ACC112 (cell line): ENCODE measurements around the gene HNMT.

Experiments
- H2AFZ ChIP-seq: fragments of 200-600 bp; sonication (generic); one replicate; pipeline ENCODE4 v1.6.0; 2017; ENCODE audit warnings: antibody characterized with exemption, low read length; ENCODE audit not compliant: unreplicated experiment
- H3K27ac ChIP-seq: fragments of 200-600 bp; sonication (generic); 2 replicates; pipeline ENCODE4 v1.5.1; 2014; ENCODE audit warnings: low read depth, mild to moderate bottlenecking, antibody characterized with exemption, low read length, moderate library complexity
- H3K27me3 ChIP-seq: fragments of 200-600 bp; sonication (generic); 2 replicates; pipeline ENCODE4 v1.6.1; 2014; ENCODE audit warnings: mild to moderate bottlenecking, antibody characterized with exemption, low read length, moderate library complexity, mixed read lengths; ENCODE audit not compliant: insufficient read depth
- H3K36me3 ChIP-seq: fragments of 200-600 bp; sonication (generic); 2 replicates; pipeline ENCODE4 v1.6.1; 2016; ENCODE audit warnings: mild to moderate bottlenecking, antibody characterized with exemption, low read length, moderate library complexity, mixed read lengths; ENCODE audit not compliant: insufficient read depth
- H3K4me1 ChIP-seq: fragments of 200-600 bp; sonication (generic); one replicate; pipeline ENCODE4 v1.6.1; 2016; ENCODE audit warnings: low read length, mixed read lengths; ENCODE audit not compliant: insufficient read depth, unreplicated experiment, control insufficient read depth
- H3K4me3 ChIP-seq: fragments of 200-600 bp; sonication (generic); 2 replicates; pipeline ENCODE4 v1.5.1; 2014; ENCODE audit warnings: mild to moderate bottlenecking, low read depth, low read length
- H3K79me2 ChIP-seq: fragments of 200-600 bp; sonication (generic); one replicate; pipeline ENCODE4 v1.6.0; 2016; ENCODE audit warnings: low read length; ENCODE audit not compliant: control insufficient read depth, unreplicated experiment, insufficient read depth

HNMT gene

DNA sequence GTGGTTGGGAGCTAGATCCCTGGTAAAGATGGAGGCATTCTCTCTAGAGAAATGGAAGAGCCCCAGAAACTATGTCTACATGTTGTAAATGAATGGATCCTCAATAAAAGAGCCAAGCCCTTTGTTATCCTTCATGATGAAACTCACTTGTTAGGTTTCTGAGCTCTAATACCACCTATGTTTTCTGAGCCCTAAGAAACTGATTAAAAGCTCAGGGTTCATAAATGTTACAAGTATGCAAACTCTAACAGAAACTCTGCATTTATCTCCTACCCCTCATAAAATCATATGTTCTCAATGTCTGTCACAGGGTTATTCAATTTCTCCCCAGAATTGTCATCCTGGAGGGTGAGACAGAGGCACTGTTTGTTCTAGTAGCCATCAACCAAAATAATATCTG is 18.0 kb upstream of the HNMT start:
- Histone ChIP-seq H3K27ac (no peak overlapping the region), H2AFZ (no peak overlapping the region), H3K27me3 (no peaks in the 10 kb centered on the region), H3K79me2 (no peaks in the 10 kb centered on the region), H3K36me3 (no peaks in the 10 kb centered on the region), H3K4me1 (no peaks in the 10 kb centered on the region), H3K4me3 (no peak overlapping the region)

DNA sequence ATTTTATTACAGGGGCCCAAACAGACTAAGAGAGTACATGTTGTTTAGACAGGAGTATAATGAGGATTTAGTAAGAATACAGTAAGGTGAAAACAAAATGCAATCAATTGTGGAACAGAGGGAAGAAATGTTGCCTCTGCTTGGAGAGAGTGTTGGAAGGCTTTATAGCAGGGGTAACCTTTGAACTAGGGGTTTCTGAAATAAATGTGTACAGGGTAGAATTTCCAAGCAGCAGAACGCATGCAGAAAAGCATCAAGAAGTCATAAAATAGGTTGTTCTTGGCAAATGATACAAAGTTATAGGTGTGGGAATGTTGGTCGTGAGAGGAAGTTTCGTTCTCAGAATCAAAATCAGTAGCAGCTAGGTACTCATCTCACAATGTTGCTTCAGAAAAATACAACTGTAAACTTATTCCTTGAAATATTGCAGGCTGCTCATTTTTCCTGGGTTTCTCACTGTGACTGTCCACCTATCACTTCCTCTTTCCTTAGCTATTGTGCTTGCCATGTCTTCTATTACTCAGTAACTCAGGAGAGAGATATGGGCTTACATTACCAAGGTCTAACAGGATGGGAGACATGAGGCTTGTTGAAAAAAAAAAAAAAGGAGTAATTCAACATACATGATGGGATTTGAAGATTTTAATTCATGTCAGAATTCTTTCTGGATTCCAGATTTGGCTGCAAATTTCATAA is 17.1 kb upstream of the HNMT start:
- Histone ChIP-seq H2AFZ (no peak overlapping the region), H3K4me3 (no peak overlapping the region), H3K4me1 (peaks cover 3% of the 10 kb centered on the region), H3K27ac (no peak overlapping the region), H3K79me2 (no peaks in the 10 kb centered on the region), H3K27me3 (no peaks in the 10 kb centered on the region), H3K36me3 (no peaks in the 10 kb centered on the region)

DNA sequence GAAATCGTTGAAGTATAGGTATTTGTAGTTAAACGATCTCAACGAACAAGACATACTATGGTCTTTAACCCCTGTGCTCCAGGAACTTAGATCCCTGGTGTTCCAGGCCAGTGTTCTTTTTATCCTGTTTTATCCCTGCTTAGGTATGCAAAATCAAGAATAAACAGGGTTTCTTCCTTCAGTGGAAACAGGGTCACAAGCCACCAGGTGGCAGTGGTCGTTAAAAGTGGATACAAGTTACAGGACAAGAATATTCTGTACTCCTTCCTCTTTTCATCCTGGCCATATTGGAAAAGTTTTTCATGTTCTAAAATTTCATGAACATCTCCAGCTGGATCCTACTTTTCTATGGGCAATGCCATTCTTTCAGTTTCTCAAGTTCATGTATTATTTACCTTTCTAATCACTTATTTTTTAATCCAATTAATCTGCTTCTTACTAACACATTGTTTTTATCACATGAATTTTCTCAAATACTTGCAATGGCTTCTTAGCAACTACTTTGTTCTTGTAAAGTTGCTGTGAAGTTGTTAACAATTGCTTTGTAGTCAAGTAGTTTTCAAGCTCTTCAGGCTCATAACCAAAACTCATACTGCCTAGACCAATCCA is 16.4 kb upstream of the HNMT start:
- Histone ChIP-seq H3K4me3 (no peak overlapping the region), H3K79me2 (no peaks in the 10 kb centered on the region), H3K27ac (no peak overlapping the region), H3K27me3 (no peaks in the 10 kb centered on the region), H2AFZ (no peak overlapping the region), H3K4me1 (peaks cover 3% of the 10 kb centered on the region), H3K36me3 (no peaks in the 10 kb centered on the region)

DNA sequence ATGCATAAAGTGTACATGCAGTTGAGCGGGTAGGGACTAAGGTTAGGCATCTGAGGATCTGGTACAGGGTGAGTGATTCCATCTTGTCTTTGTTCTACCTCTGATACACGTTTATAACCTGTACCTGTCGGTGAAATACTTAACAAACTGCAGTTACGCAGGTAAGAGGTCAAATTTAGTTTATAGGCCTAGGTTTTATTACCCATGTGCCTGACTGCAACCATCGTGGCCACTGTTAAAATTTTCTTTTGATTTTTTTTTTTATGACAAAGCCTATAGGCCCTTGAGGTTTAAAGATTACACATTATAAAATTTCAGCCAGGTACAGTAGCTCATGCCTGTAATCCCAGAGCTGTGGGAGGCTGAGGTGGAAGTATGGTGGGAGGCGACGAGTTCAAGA is 15.4 kb upstream of the HNMT start:
- Histone ChIP-seq H3K27me3 (no peaks in the 10 kb centered on the region), H3K4me3 (no peak overlapping the region), H3K79me2 (no peaks in the 10 kb centered on the region), H2AFZ (no peak overlapping the region), H3K27ac (no peak overlapping the region), H3K36me3 (no peaks in the 10 kb centered on the region), H3K4me1 (peaks cover 3% of the 10 kb centered on the region)

DNA sequence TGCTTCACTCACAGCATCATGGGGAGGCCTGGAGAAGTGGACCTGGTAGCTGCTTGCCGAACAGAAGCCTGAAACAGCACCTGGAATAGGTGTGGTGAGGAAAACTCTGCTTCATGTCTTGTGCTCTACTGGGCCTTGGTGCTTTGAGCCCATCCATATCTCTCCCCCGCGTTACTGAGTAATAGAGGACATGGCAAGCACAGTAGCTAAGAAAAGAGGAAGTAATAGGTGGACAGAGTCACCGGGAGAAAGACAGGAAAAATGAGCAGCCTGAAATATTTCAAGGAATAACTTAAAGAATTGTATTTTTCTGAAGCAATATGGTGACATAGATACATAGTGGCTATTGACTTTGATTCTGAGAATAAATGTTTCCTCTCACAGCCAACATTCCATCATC is 14.0 kb upstream of the HNMT start:
- peaks cover 3% of the 10 kb centered on the region for H3K4me1 ChIP-seq
- H3K27ac ChIP-seq, result no peak overlapping the region
- H3K27me3 ChIP-seq, result no peaks in the 10 kb centered on the region
- H3K4me3 ChIP-seq, result no peak overlapping the region
- no peaks in the 10 kb centered on the region for H3K79me2 ChIP-seq
- H2AFZ ChIP-seq, result no peak overlapping the region
- no peaks in the 10 kb centered on the region for H3K36me3 ChIP-seq

DNA sequence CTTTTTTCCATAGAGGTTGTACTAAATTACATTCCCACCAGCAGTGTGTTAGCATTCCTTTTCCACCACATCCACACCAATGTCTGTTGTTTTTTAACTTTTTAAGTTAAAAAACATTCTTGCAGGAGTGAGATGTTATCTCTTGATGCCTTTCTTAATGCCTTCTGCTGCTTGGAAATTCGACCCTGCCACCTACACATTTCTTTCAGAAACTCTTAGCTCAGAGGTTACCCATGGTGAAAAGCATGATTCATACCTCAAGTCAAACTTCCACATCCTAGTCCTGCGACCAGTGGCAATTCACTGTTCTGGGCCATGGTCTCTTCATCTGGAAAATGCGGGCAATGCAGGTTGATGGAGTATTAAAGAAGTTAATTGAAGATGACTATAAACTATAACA is 12.7 kb upstream of the HNMT start:
- no peak overlapping the region for H3K4me3 ChIP-seq
- H2AFZ ChIP-seq, result no peak overlapping the region
- no peaks in the 10 kb centered on the region for H3K79me2 ChIP-seq
- H3K27me3 ChIP-seq, result no peaks in the 10 kb centered on the region
- peaks cover 6% of the 10 kb centered on the region for H3K4me1 ChIP-seq
- H3K36me3 ChIP-seq, result no peaks in the 10 kb centered on the region
- H3K27ac ChIP-seq, result no peak overlapping the region

DNA sequence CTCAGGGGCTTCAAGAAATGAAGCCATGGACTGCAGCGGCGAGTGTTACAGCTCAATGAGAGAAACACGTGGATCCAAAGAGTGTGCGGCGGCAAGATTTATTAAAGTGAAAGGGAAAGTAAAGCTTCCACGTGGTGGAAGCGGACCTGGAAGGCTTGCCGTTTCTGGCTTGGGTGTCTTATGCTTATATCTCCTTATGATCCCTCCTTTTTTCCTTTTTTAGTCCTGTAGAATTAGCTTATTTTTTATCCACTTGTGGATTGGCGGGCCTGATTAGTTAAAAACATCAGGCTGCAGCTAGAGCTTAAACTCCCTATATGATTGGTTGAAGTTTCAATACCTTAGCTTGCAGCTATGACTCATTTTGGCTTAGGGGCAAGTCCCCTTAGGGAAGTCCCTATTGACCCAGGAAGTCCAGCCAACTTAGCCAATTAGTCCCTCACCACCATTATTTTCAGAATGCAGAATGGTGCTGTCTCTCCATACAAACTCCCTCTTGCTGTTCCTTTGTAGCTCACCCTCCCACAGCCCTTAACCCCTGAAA is 11.6 kb upstream of the HNMT start:
- Histone ChIP-seq H3K27ac (no peak overlapping the region), H2AFZ (no peak overlapping the region), H3K27me3 (no peaks in the 10 kb centered on the region), H3K79me2 (no peaks in the 10 kb centered on the region), H3K4me1 (peaks cover 16% of the 10 kb centered on the region), H3K36me3 (no peaks in the 10 kb centered on the region), H3K4me3 (peak overlapping the region; percentile 63)

DNA sequence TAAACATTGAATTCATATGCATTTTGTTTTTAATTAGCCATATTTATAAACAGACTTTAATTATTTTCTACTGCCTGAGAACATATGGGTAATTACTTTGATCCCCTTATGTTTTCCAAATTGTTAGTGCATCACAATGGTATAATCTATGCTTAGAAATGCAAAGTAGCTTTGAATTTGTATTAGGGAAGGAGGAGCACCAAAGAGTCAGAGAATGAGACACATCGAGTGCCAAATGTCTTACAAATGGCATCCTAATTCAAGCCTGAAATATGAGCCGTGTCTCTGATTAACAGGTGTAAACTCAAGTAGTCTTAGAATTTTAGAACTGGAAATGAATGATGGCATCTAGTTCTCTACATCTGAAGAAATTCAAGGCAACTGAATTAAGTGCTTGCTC is 8.7 kb upstream of the HNMT start:
- H3K27me3 ChIP-seq, result no peaks in the 10 kb centered on the region
- H2AFZ ChIP-seq, result no peak overlapping the region
- H3K36me3 ChIP-seq, result no peaks in the 10 kb centered on the region
- H3K4me3 ChIP-seq, result no peak overlapping the region
- H3K79me2 ChIP-seq, result no peaks in the 10 kb centered on the region
- no peak overlapping the region for H3K27ac ChIP-seq
- peaks cover 25% of the 10 kb centered on the region for H3K4me1 ChIP-seq

DNA sequence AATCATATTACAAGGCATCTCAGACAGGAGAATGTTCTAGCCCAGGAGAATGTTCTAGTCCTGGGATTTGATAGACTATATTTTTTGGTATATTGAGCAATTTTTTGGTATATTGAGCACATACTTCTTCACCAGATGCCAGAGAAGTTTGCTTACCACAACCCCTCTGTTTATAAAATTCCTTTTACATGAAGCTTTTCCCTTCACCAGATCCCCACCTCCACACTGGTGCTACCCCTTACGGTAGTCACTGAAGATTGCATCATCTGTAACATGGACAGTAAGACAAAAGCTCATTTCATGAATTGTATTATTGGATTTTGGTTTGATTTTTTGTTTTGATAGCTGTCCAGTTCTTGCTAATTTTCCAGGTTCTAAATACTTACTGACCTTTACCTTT is 7.2 kb upstream of the HNMT start:
- Histone ChIP-seq H3K4me3 (no peak overlapping the region), H3K4me1 (peaks cover 23% of the 10 kb centered on the region), H3K27me3 (no peaks in the 10 kb centered on the region), H3K79me2 (no peaks in the 10 kb centered on the region), H2AFZ (no peak overlapping the region), H3K27ac (peak overlapping the region; percentile 32), H3K36me3 (no peaks in the 10 kb centered on the region)

DNA sequence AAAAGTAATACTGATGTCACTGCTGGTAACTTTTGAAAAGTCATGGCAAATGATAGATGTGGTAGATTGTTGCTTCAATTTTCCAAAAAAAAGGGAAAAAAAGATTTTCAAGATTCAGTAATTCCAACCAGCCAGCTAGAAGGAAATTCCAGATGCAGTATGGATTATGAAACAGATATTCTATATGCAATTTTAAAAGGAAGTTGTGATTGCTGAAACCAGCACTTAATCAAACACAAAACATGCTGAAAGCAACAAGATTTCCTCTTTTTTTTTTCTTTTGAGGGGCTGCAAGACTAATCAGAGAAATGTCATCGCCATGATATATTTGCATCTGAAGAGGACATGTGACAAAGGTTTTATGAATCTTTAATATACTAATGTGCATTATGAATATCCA is 5.1 kb upstream of the HNMT start:
- no peak overlapping the region for H2AFZ ChIP-seq
- H3K27ac ChIP-seq, result no peak overlapping the region
- no peaks in the 10 kb centered on the region for H3K27me3 ChIP-seq
- H3K36me3 ChIP-seq, result no peaks in the 10 kb centered on the region
- no peaks in the 10 kb centered on the region for H3K79me2 ChIP-seq
- peaks cover 27% of the 10 kb centered on the region for H3K4me1 ChIP-seq
- no peak overlapping the region for H3K4me3 ChIP-seq

DNA sequence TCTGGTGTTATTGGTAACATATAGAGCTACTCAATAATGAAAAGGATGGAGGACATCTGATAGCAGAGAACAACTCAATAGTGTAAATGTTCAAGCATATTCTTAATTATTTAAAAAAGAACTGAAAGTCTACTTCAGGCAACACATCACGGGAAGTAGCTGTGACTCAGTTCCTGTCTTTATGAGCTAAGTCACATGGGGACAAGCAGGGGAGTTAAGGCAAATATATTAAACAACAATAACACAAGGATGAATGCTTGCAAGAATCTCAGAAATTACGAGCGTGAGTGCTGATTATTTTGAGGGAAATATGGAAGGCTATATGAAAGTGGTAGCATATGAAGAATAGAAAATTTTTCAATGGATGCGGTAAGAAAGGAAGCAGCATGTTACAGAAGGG is 4.0 kb upstream of the HNMT start:
- no peak overlapping the region for H2AFZ ChIP-seq
- H3K4me1 ChIP-seq, result peaks cover 27% of the 10 kb centered on the region
- no peak overlapping the region for H3K27ac ChIP-seq
- H3K4me3 ChIP-seq, result no peak overlapping the region
- peaks cover 7% of the 10 kb centered on the region for H3K79me2 ChIP-seq
- H3K36me3 ChIP-seq, result no peaks in the 10 kb centered on the region
- no peaks in the 10 kb centered on the region for H3K27me3 ChIP-seq
